Subcutaneous abdominal adipose tissue (tissue), 5 donors: ENCODE measurements around the gene SARDH.
"Not testable (repeated sequence)": the region's sequence is repeated elsewhere in the genome, so short reads cannot be mapped to it uniquely, and the experiment has no call there.

ENCODE experiments used
- H3K27ac ChIP-seq: one replicate; pipeline ENCODE4 v1.7.0; 2013; ENCODE audit warnings: low read depth, mild to moderate bottlenecking, inconsistent platforms, low read length, moderate library complexity
- H3K27me3 ChIP-seq, 5 donors: one replicate each; pipeline ENCODE4 v1.7.0; 2013; ENCODE audit warnings: low read length in 5 of 5, inconsistent platforms in 1 of 5; ENCODE audit not compliant: control insufficient read depth in 5 of 5, insufficient read depth in 4 of 5
- H3K36me3 ChIP-seq, 5 donors: one replicate each; pipeline ENCODE4 v1.7.0; 2013; ENCODE audit warnings: low read length in 5 of 5; ENCODE audit not compliant: control insufficient read depth in 5 of 5, insufficient read depth in 5 of 5
- H3K4me1 ChIP-seq, 5 donors: one replicate each; pipeline ENCODE4 v1.7.0; 2013; ENCODE audit warnings: low read length in 5 of 5, mild to moderate bottlenecking in 3 of 5, moderate library complexity in 1 of 5; ENCODE audit not compliant: control insufficient read depth in 5 of 5, insufficient read depth in 5 of 5
- H3K4me3 ChIP-seq, 5 donors: one replicate each; pipeline ENCODE4 v1.7.0; 2013; ENCODE audit warnings: low read length in 5 of 5, low read depth in 1 of 5
- H3K9ac ChIP-seq, 5 donors: one replicate each; pipeline ENCODE4 v1.7.0; 2013; ENCODE audit warnings: low read length in 5 of 5, mild to moderate bottlenecking in 4 of 5, moderate library complexity in 3 of 5
- H3K9me3 ChIP-seq, 5 donors: one replicate each; pipeline ENCODE4 v1.7.0; 2013; ENCODE audit warnings: low read length in 5 of 5; ENCODE audit not compliant: control insufficient read depth in 5 of 5
- donor health status: healthy.
- donor health status: healthy.
- donor health status: healthy.
- donor health status: healthy.
- donor health status: healthy.

Gene SARDH

GRCh38 chr9:133769511-133770075, 31.4 kb upstream of the SARDH start:
- Histone ChIP-seq H3K36me3 (peaks cover 5 to 55% (median 44%) of the 10 kb centered on the region in 5 donors), H3K27ac (no peak overlapping the region)

GRCh38 chr9:133768859-133769510, 30.8 kb upstream of the SARDH start:
- Histone ChIP-seq H3K36me3 (peaks cover 5 to 53% (median 38%) of the 10 kb centered on the region in 5 donors), H3K9ac (no peak overlapping the region), H3K4me3 (no peak overlapping the region), H3K9me3 (peaks cover 0 to 21% (median 14%) of the 10 kb centered on the region in 5 donors), H3K27ac (no peak overlapping the region), H3K27me3 (no peaks in the 10 kb centered on the region), H3K4me1 (no peaks in the 10 kb centered on the region)

More at GRCh38 chr9:133769511-133770075, 31.4 kb upstream of the SARDH start:
- no peak overlapping the region for H3K9ac ChIP-seq
- peaks cover 0 to 27% (median 16%) of the 10 kb centered on the region in 5 donors for H3K9me3 ChIP-seq
- H3K27me3 ChIP-seq: no peaks in the 10 kb centered on the region
- no peak overlapping the region for H3K4me3 ChIP-seq
- no peaks in the 10 kb centered on the region for H3K4me1 ChIP-seq

GRCh38 chr9:133768371-133768858, 30.3 kb upstream of the SARDH start:
- H3K4me3 ChIP-seq: no peak overlapping the region
- H3K4me1 ChIP-seq: no peaks in the 10 kb centered on the region
- no peak overlapping the region for H3K27ac ChIP-seq
- H3K27me3 ChIP-seq: no peaks in the 10 kb centered on the region
- H3K36me3 ChIP-seq: peaks cover 5 to 53% (median 37%) of the 10 kb centered on the region in 5 donors
- peaks cover 0 to 17% (median 14%) of the 10 kb centered on the region in 5 donors for H3K9me3 ChIP-seq
- no peak overlapping the region for H3K9ac ChIP-seq

- peak overlapping the region in 1 of 5 donors; percentile 3 for H3K4me3 ChIP-seq
- no peaks in the 10 kb centered on the region for H3K4me1 ChIP-seq
- H3K36me3 ChIP-seq: peaks cover 5 to 54% (median 42%) of the 10 kb centered on the region in 5 donors
- H3K9me3 ChIP-seq: peaks cover 0 to 17% (median 14%) of the 10 kb centered on the region in 5 donors
- H3K27ac ChIP-seq: no peak overlapping the region
- H3K27me3 ChIP-seq: no peaks in the 10 kb centered on the region
- H3K9ac ChIP-seq: no peak overlapping the region
Observed at GRCh38 chr9:133767625-133768024, 29.5 kb upstream of the SARDH start.

- Histone ChIP-seq H3K36me3 (peaks cover 5 to 49% (median 42%) of the 10 kb centered on the region in 5 donors), H3K27ac (no peak overlapping the region), H3K27me3 (no peaks in the 10 kb centered on the region), H3K9me3 (peaks cover 0 to 17% (median 14%) of the 10 kb centered on the region in 5 donors), H3K9ac (no peak overlapping the region), H3K4me1 (no peaks in the 10 kb centered on the region), H3K4me3 (no peak overlapping the region)
Observed at GRCh38 chr9:133767008-133767407, 28.9 kb upstream of the SARDH start.

- H3K4me1 ChIP-seq, H3K4me3 ChIP-seq, H3K27ac ChIP-seq, H3K9ac ChIP-seq, H3K27me3 ChIP-seq: not testable (repeated sequence)
- Histone ChIP-seq H3K9me3 (peaks cover 0 to 17% (median 14%) of the 10 kb centered on the region in 5 donors), H3K36me3 (peaks cover 5 to 43% (median 38%) of the 10 kb centered on the region in 5 donors)
Observed at GRCh38 chr9:133766234-133766633, 28.1 kb upstream of the SARDH start.

GRCh38 chr9:133763272-133764183, 25.4 kb upstream of the SARDH start:
- Histone ChIP-seq H3K9ac (no peak overlapping the region), H3K4me1 (peaks cover 0 to 4% (median 0%) of the 10 kb centered on the region in 5 donors), H3K4me3 (no peak overlapping the region), H3K27ac (no peak overlapping the region), H3K27me3 (no peaks in the 10 kb centered on the region), H3K36me3 (peaks cover 5 to 29% (median 21%) of the 10 kb centered on the region in 5 donors), H3K9me3 (peaks cover 0 to 17% (median 14%) of the 10 kb centered on the region in 5 donors)

GRCh38 chr9:133762488-133763271, 24.5 kb upstream of the SARDH start:
- Histone ChIP-seq H3K36me3 (peaks cover 5 to 21% (median 14%) of the 10 kb centered on the region in 5 donors), H3K27ac (no peak overlapping the region), H3K4me3 (no peak overlapping the region)

GRCh38 chr9:133761641-133762248, 23.6 kb upstream of the SARDH start:
- Histone ChIP-seq H3K9ac (no peak overlapping the region), H3K27me3 (no peaks in the 10 kb centered on the region), H3K9me3 (peaks cover 0 to 1% (median 0%) of the 10 kb centered on the region in 5 donors), H3K27ac (no peak overlapping the region), H3K4me1 (peaks cover 0 to 4% (median 0%) of the 10 kb centered on the region in 5 donors), H3K4me3 (no peak overlapping the region), H3K36me3 (peaks cover 5 to 15% (median 9%) of the 10 kb centered on the region in 5 donors)

More at GRCh38 chr9:133762488-133763271, 24.5 kb upstream of the SARDH start:
- Histone ChIP-seq H3K4me1 (peaks cover 0 to 4% (median 0%) of the 10 kb centered on the region in 5 donors), H3K9me3 (peaks cover 0 to 10% (median 6%) of the 10 kb centered on the region in 5 donors), H3K9ac (no peak overlapping the region), H3K27me3 (no peaks in the 10 kb centered on the region)
